ENCODE results near the gene PCP4.

PCP4 gene

DNA sequence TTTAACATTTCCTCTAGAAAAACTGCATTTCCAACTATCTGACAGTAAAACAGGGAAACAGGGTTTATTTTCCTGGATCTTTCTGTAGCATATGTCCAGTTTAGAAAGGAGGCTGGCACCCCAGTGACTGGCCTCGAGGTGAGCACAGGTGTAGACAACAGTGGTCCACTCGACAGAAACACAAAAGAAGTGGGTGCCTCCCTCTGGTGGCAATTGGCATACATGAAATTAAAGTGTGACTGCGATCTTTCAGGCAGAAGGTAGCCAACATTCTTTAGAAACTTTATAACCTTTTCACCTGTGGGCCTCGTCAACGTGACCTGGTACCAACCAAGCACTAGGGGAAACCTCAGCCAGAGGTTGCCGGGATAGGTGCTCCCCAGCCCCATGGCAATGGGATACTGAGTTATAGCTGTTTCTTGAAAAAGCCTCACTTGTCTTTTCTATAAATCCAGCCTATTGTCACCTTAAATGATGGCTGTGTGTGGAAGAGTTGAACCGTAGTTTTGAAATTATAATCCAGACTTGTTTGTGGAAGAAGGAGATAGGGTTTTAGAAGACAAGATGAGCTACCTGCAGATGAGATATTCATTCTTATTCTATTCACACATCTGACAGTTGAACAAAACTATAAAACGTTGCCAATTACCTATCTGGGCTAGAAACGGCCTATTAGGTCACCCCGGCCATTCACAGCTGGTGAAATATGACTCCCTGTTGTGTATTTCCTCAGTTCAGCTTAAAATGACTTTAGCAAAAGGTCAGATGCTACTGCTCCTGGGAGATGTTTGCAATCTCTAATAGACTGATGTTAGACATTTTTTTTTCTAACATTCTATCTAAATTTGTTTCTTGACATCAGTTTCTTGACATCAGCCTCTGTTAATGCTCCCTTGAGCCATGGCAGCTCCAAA lies 44.3 kb downstream of the PCP4 start:
- Histone ChIP-seq H3K9me3 (ENCODE audit: control insufficient read depth in 5 of 5, low read length in 5 of 5) (no peaks in the 10 kb centered on the region), H3K4me1 (ENCODE audit: control insufficient read depth in 5 of 5, insufficient read depth in 5 of 5, low read length in 5 of 5) (peaks cover 0 to 8% (median 0%) of the 10 kb centered on the region in 5 donors), H3K27me3 (ENCODE audit: control insufficient read depth in 5 of 5, insufficient read depth in 4 of 5, low read length in 5 of 5) (no peaks in the 10 kb centered on the region), H3K4me3 (ENCODE audit: low read depth in 1 of 5, low read length in 5 of 5) (no peak overlapping the region), H3K9ac (ENCODE audit: low read length in 5 of 5) (no peak overlapping the region), H3K36me3 (ENCODE audit: control insufficient read depth in 5 of 5, insufficient read depth in 5 of 5, low read length in 5 of 5) (no peaks in the 10 kb centered on the region), H3K27ac (ENCODE audit: low read depth, low read length) (no peak overlapping the region)

DNA sequence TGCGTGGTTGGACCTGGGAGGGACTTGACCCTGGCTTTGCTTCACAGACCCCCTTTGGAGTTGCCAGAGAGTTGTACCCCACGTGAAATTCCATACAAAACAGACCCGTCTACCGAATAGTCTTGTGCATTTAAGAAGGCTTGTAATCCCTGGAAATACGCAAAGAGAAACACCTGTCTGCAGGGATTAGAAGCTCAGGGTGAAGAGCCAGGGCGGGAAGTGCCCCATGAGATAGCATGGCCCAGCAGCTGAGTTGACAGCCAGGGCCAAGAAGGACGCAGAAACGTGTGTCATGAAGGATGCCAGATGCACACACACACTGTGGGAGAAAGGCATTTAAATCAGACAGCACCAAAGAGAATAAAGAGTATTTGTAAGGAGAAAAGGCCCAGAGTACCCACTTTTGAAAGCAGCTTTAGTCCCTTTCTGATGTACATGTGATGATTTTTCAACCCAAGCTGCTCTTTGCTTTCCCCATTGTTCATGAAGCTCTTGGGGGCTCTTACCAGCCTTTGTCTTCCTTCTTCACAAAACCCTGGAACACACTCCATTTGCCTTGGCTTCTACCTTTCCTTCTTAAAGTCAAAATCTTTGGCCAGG lies 46.6 kb downstream of the PCP4 start:
- Histone ChIP-seq H3K9ac (ENCODE audit: low read length in 5 of 5) (no peak overlapping the region), H3K27ac (ENCODE audit: low read depth, low read length) (no peak overlapping the region), H3K9me3 (ENCODE audit: control insufficient read depth in 5 of 5, low read length in 5 of 5) (no peaks in the 10 kb centered on the region), H3K4me1 (ENCODE audit: control insufficient read depth in 5 of 5, insufficient read depth in 5 of 5, low read length in 5 of 5) (peaks cover 0 to 5% (median 0%) of the 10 kb centered on the region in 5 donors), H3K4me3 (ENCODE audit: low read depth in 1 of 5, low read length in 5 of 5) (no peak overlapping the region), H3K27me3 (ENCODE audit: control insufficient read depth in 5 of 5, insufficient read depth in 4 of 5, low read length in 5 of 5) (no peaks in the 10 kb centered on the region), H3K36me3 (ENCODE audit: control insufficient read depth in 5 of 5, insufficient read depth in 5 of 5, low read length in 5 of 5) (no peaks in the 10 kb centered on the region)

GRCh38 chr21:39915881-39916280 lies 48.6 kb downstream of the PCP4 start:
- H3K27me3 ChIP-seq (ENCODE audit: control insufficient read depth in 5 of 5, insufficient read depth in 4 of 5, low read length in 5 of 5): peaks cover 0 to 4% (median 0%) of the 10 kb centered on the region in 5 donors
- H3K4me1 ChIP-seq (ENCODE audit: control insufficient read depth in 5 of 5, insufficient read depth in 5 of 5, low read length in 5 of 5): peaks cover 0 to 5% (median 0%) of the 10 kb centered on the region in 5 donors
- H3K9ac ChIP-seq (ENCODE audit: low read length in 5 of 5): no peak overlapping the region
- H3K27ac ChIP-seq (ENCODE audit: low read depth, low read length): no peak overlapping the region
- no peaks in the 10 kb centered on the region for H3K9me3 ChIP-seq (ENCODE audit: control insufficient read depth in 5 of 5, low read length in 5 of 5)
- H3K36me3 ChIP-seq (ENCODE audit: control insufficient read depth in 5 of 5, insufficient read depth in 5 of 5, low read length in 5 of 5): no peaks in the 10 kb centered on the region
- H3K4me3 ChIP-seq (ENCODE audit: low read depth in 1 of 5, low read length in 5 of 5): no peak overlapping the region

GRCh38 chr21:39918558-39918957 lies 51.3 kb downstream of the PCP4 start:
- Histone ChIP-seq H3K9me3 (ENCODE audit: control insufficient read depth in 5 of 5, low read length in 5 of 5) (no peaks in the 10 kb centered on the region), H3K4me3 (ENCODE audit: low read depth in 1 of 5, low read length in 5 of 5) (no peak overlapping the region), H3K27me3 (ENCODE audit: control insufficient read depth in 5 of 5, insufficient read depth in 4 of 5, low read length in 5 of 5) (peaks cover 0 to 4% (median 0%) of the 10 kb centered on the region in 5 donors), H3K9ac (ENCODE audit: low read length in 5 of 5) (no peak overlapping the region), H3K27ac (ENCODE audit: low read depth, low read length) (no peak overlapping the region), H3K36me3 (ENCODE audit: control insufficient read depth in 5 of 5, insufficient read depth in 5 of 5, low read length in 5 of 5) (no peaks in the 10 kb centered on the region), H3K4me1 (ENCODE audit: control insufficient read depth in 5 of 5, insufficient read depth in 5 of 5, low read length in 5 of 5) (no peaks in the 10 kb centered on the region)

GRCh38 chr21:39923476-39923875 lies 56.2 kb downstream of the PCP4 start:
- no peaks in the 10 kb centered on the region for H3K9me3 ChIP-seq (ENCODE audit: control insufficient read depth in 5 of 5, low read length in 5 of 5)
- no peak overlapping the region for H3K9ac ChIP-seq (ENCODE audit: low read length in 5 of 5)
- H3K27me3 ChIP-seq (ENCODE audit: control insufficient read depth in 5 of 5, insufficient read depth in 4 of 5, low read length in 5 of 5): peaks cover 0 to 4% (median 0%) of the 10 kb centered on the region in 5 donors
- H3K4me1 ChIP-seq (ENCODE audit: control insufficient read depth in 5 of 5, insufficient read depth in 5 of 5, low read length in 5 of 5): peaks cover 0 to 6% (median 0%) of the 10 kb centered on the region in 5 donors
- H3K27ac ChIP-seq (ENCODE audit: low read depth, low read length): no peak overlapping the region
- H3K4me3 ChIP-seq (ENCODE audit: low read depth in 1 of 5, low read length in 5 of 5): no peak overlapping the region
- H3K36me3 ChIP-seq (ENCODE audit: control insufficient read depth in 5 of 5, insufficient read depth in 5 of 5, low read length in 5 of 5): no peaks in the 10 kb centered on the region

GRCh38 chr21:39924577-39925308 lies 57.5 kb downstream of the PCP4 start:
- peaks cover 0 to 6% (median 0%) of the 10 kb centered on the region in 5 donors for H3K4me1 ChIP-seq (ENCODE audit: control insufficient read depth in 5 of 5, insufficient read depth in 5 of 5, low read length in 5 of 5)

DNA sequence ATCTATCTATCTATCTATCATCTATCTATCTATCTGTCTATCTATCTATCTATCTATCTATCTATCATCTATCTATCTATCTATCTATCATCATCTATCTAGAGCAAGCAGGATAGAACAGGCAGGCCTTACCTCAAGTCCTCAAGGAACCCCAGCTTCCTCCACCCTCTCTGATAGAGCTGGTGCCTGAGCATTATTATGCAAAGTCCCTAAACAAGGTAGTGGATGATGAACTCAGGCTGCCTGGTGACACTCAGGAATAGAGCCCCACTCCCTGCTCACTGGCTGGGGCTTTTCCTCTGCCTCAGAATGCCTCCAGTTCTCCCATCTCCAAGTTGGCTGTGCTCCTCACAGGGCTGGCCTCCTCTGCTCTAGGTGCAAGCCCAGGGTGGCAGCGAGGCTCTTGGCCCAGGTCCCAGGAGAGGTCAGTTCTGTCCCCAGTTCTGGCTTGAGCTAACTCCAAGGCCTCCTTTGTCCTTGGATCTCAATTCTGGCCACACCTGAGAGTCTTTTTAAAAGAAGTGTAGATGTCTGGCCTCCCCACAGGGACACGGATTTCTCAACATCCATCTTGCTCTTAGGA lies 60.2 kb downstream of the PCP4 start:
- Histone ChIP-seq H3K27ac (ENCODE audit: low read depth, low read length) (no peak overlapping the region), H3K27me3 (ENCODE audit: control insufficient read depth in 5 of 5, insufficient read depth in 4 of 5, low read length in 5 of 5) (no peaks in the 10 kb centered on the region), H3K9me3 (ENCODE audit: control insufficient read depth in 5 of 5, low read length in 5 of 5) (no peaks in the 10 kb centered on the region), H3K4me3 (ENCODE audit: low read depth in 1 of 5, low read length in 5 of 5) (no peak overlapping the region), H3K4me1 (ENCODE audit: control insufficient read depth in 5 of 5, insufficient read depth in 5 of 5, low read length in 5 of 5) (peaks cover 0 to 6% (median 0%) of the 10 kb centered on the region in 5 donors), H3K36me3 (ENCODE audit: control insufficient read depth in 5 of 5, insufficient read depth in 5 of 5, low read length in 5 of 5) (no peaks in the 10 kb centered on the region), H3K9ac (ENCODE audit: low read length in 5 of 5) (no peak overlapping the region)

More at GRCh38 chr21:39924577-39925308, 57.5 kb downstream of the PCP4 start:
- Histone ChIP-seq H3K27ac (ENCODE audit: low read depth, low read length) (no peak overlapping the region), H3K36me3 (ENCODE audit: control insufficient read depth in 5 of 5, insufficient read depth in 5 of 5, low read length in 5 of 5) (no peaks in the 10 kb centered on the region), H3K4me3 (ENCODE audit: low read depth in 1 of 5, low read length in 5 of 5) (no peak overlapping the region), H3K9me3 (ENCODE audit: control insufficient read depth in 5 of 5, low read length in 5 of 5) (no peaks in the 10 kb centered on the region), H3K27me3 (ENCODE audit: control insufficient read depth in 5 of 5, insufficient read depth in 4 of 5, low read length in 5 of 5) (peaks cover 0 to under 1% (median 0%) of the 10 kb centered on the region in 5 donors), H3K9ac (ENCODE audit: low read length in 5 of 5) (no peak overlapping the region)

DNA sequence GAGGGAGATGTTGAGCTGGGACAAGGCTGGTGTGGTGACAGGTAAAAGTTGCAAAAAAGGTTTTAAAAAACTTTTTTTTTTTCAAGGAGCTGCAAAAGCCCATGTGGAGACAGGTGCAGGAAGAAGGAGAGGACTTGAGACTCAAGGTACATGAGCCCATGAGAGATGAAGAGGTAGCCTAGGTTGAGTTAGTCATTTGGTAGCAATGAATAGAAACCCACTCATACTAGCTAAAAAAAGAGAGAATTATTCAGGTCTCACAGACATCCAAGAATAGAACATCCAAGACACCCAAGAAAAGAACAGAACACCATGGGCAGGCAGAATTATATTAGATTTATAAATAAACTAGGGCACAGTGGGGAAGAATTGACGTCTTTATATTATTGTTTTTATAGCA lies 65.1 kb downstream of the PCP4 start:
- H3K9ac ChIP-seq (ENCODE audit: low read length in 5 of 5): no peak overlapping the region
- H3K27ac ChIP-seq (ENCODE audit: low read depth, low read length): no peak overlapping the region
- no peaks in the 10 kb centered on the region for H3K36me3 ChIP-seq (ENCODE audit: control insufficient read depth in 5 of 5, insufficient read depth in 5 of 5, low read length in 5 of 5)
- H3K4me3 ChIP-seq (ENCODE audit: low read depth in 1 of 5, low read length in 5 of 5): no peak overlapping the region
- H3K9me3 ChIP-seq (ENCODE audit: control insufficient read depth in 5 of 5, low read length in 5 of 5): peaks cover 0 to under 1% (median 0%) of the 10 kb centered on the region in 5 donors
- H3K27me3 ChIP-seq (ENCODE audit: control insufficient read depth in 5 of 5, insufficient read depth in 4 of 5, low read length in 5 of 5): no peaks in the 10 kb centered on the region
- no peaks in the 10 kb centered on the region for H3K4me1 ChIP-seq (ENCODE audit: control insufficient read depth in 5 of 5, insufficient read depth in 5 of 5, low read length in 5 of 5)

- Histone ChIP-seq H3K4me1 (ENCODE audit: control insufficient read depth in 5 of 5, insufficient read depth in 5 of 5, low read length in 5 of 5) (peaks cover 0 to 9% (median 3%) of the 10 kb centered on the region in 5 donors), H3K27me3 (ENCODE audit: control insufficient read depth in 5 of 5, insufficient read depth in 4 of 5, low read length in 5 of 5) (no peaks in the 10 kb centered on the region), H3K4me3 (ENCODE audit: low read depth in 1 of 5, low read length in 5 of 5) (no peak overlapping the region), H3K36me3 (ENCODE audit: control insufficient read depth in 5 of 5, insufficient read depth in 5 of 5, low read length in 5 of 5) (no peaks in the 10 kb centered on the region), H3K9ac (ENCODE audit: low read length in 5 of 5) (no peak overlapping the region), H3K9me3 (ENCODE audit: control insufficient read depth in 5 of 5, low read length in 5 of 5) (peaks cover 0 to 3% (median 0%) of the 10 kb centered on the region in 5 donors), H3K27ac (ENCODE audit: low read depth, low read length) (no peak overlapping the region)
Observed at GRCh38 chr21:39934895-39935294, 67.7 kb downstream of the PCP4 start.

Measured in subcutaneous abdominal adipose tissue (tissue), 5 donors.